GM23338 (cell line): Measurements from ENCODE around the gene PAX5. TPM values are rescaled to one million over a fixed set of nuclear protein-coding genes. Genes with fewer than 3 reads are reported as not detected.

ENCODE experiments used
- ATAC-seq: fragments of 200-7000 bp; cut with Tn5 transposase; 3 replicates; pipeline ENCODE4 v1.9.1; 2020
- DNase-seq: peaks from one replicate; pipeline ENCODE4 v3.0.0-alpha.2; 2015; ENCODE audit warnings: low spot score
- H2AFZ ChIP-seq: fragments of 200-600 bp; sonication (generic); 2 replicates; pipeline ENCODE4 v1.8.0; 2016; ENCODE audit warnings: antibody characterized with exemption, mild to moderate bottlenecking, moderate library complexity
- H3F3A ChIP-seq: fragments of 200-600 bp; sonication (generic); replicated peaks from 2 replicates; pipeline ENCODE4 v1.8.0; 2017; ENCODE audit warnings: antibody characterized with exemption, mixed run types, low read depth
- H3K27ac ChIP-seq: fragments of 200-600 bp; sonication (generic); 2 replicates; pipeline ENCODE4 v1.6.1; 2016; ENCODE audit warnings: low read depth
- H3K27me3 ChIP-seq: fragments of 200-600 bp; sonication (generic); 2 replicates; pipeline ENCODE4 v1.8.0; 2016; ENCODE audit warnings: mild to moderate bottlenecking, mixed run types, moderate library complexity; ENCODE audit not compliant: insufficient read depth
- H3K36me3 ChIP-seq: fragments of 200-600 bp; sonication (generic); 2 replicates; pipeline ENCODE4 v1.8.0; 2016; ENCODE audit warnings: mild to moderate bottlenecking; ENCODE audit not compliant: insufficient read depth
- H3K4me1 ChIP-seq: fragments of 200-600 bp; sonication (generic); 2 replicates; pipeline ENCODE4 v1.8.0; 2016; ENCODE audit warnings: mild to moderate bottlenecking, moderate library complexity; ENCODE audit not compliant: insufficient read depth
- H3K4me2 ChIP-seq: fragments of 200-600 bp; sonication (generic); 2 replicates; pipeline ENCODE4 v1.7.1; 2017; ENCODE audit warnings: mixed run types
- H3K4me3 ChIP-seq: fragments of 200-600 bp; sonication (generic); 2 replicates; pipeline ENCODE4 v1.6.1; 2016; ENCODE audit warnings: mixed run types
- H3K79me2 ChIP-seq: fragments of 200-600 bp; sonication (generic); replicated peaks from 2 replicates; pipeline ENCODE4 v1.8.0; 2017; ENCODE audit warnings: mild to moderate bottlenecking; ENCODE audit not compliant: insufficient read depth
- H3K9me2 ChIP-seq: fragments of 200-600 bp; sonication (generic); 2 replicates; pipeline ENCODE4 v1.8.0; 2017; ENCODE audit not compliant: insufficient read depth
- H4K20me1 ChIP-seq: fragments of 200-600 bp; sonication (generic); replicated peaks from 2 replicates; pipeline ENCODE4 v1.8.0; 2017; ENCODE audit warnings: mild to moderate bottlenecking; ENCODE audit not compliant: insufficient read depth
- H3K27ac Mint-ChIP-seq: 2 replicates; pipeline ENCODE4 v1.8.0; 2020; ENCODE audit warnings: inconsistent platforms, mild to moderate bottlenecking, moderate library complexity, mixed read lengths
- H3K27me3 Mint-ChIP-seq: 3 replicates; pipeline ENCODE4 v1.8.0; 2022; ENCODE audit warnings: low read depth, mild to moderate bottlenecking, moderate library complexity, mixed read lengths, inconsistent platforms; ENCODE audit not compliant: insufficient read depth, poor library complexity
- H3K36me3 Mint-ChIP-seq: 3 replicates; pipeline ENCODE4 v1.8.0; 2021; ENCODE audit warnings: low read depth, mild to moderate bottlenecking, inconsistent platforms, moderate library complexity, mixed read lengths
- H3K4me1 Mint-ChIP-seq: 3 replicates; pipeline ENCODE4 v1.8.0; 2020; ENCODE audit warnings: mild to moderate bottlenecking, inconsistent platforms, mixed read lengths
- H3K4me3 Mint-ChIP-seq: 3 replicates; pipeline ENCODE4 v1.8.0; 2021; ENCODE audit warnings: moderate library complexity, mild to moderate bottlenecking, inconsistent platforms, mixed read lengths
- H3K9me3 Mint-ChIP-seq: 3 replicates; pipeline ENCODE4 v1.8.0; 2020; ENCODE audit warnings: moderate library complexity, mild to moderate bottlenecking, inconsistent platforms, mixed read lengths
- CREB1 ChIP-seq: fragments of 250-450 bp; sonication (Bioruptor Pico); IDR thresholded peaks from 2 replicates; pipeline ENCODE4 v1.5.0; 2020; ENCODE audit warnings: low read depth, mild to moderate bottlenecking, moderate library complexity
- EZH2 ChIP-seq: fragments of 200-600 bp; sonication (generic); IDR thresholded peaks from one replicate; pipeline ENCODE4 v1.8.0; 2017; ENCODE audit warnings: antibody characterized with exemption, mild to moderate bottlenecking, low read depth; ENCODE audit not compliant: unreplicated experiment
- JUNB ChIP-seq: IDR thresholded peaks from one replicate; pipeline ENCODE4 v1.6.1; 2016; ENCODE audit warnings: antibody characterized with exemption; ENCODE audit not compliant: unreplicated experiment
- POLR2AphosphoS5 ChIP-seq: IDR thresholded peaks from 2 replicates; pipeline ENCODE4 v1.6.1; 2016; ENCODE audit warnings: antibody characterized with exemption, low read depth
- STAT1 ChIP-seq: IDR thresholded peaks from one replicate; pipeline ENCODE4 v1.6.1; 2016; ENCODE audit warnings: antibody characterized with exemption; ENCODE audit not compliant: unreplicated experiment
- polyA plus RNA-seq: library from polyadenylated mRNA; unstranded; fragments of >200 nt; fragmentation: Nextera tagmentation; extraction: Ambion mirVana; gene quantifications from 2 replicates; pipeline ENCODE4 v1.2.1, GENCODE V29; 2016
- total RNA-seq: library from RNA; depleted of rRNA; stranded (reverse); fragments of >200 nt; shearing (Covaris generic); gene quantifications from 2 replicates; pipeline ENCODE4 v1.2.3, GENCODE V29; 2014
- TF ChIP-seq, protein P1 (sequence below): IDR thresholded peaks from one replicate; pipeline ENCODE4 v1.6.1; 2018; ENCODE audit warnings: antibody characterized with exemption; ENCODE audit not compliant: unreplicated experiment
- TF ChIP-seq, protein P2 (sequence below): fragments of 250-450 bp; sonication (Bioruptor Pico); IDR thresholded peaks from 2 replicates; pipeline ENCODE4 v1.5.0; 2020; ENCODE audit warnings: mild to moderate bottlenecking, moderate library complexity

The PAX5 gene
- total and polyA plus RNA-seq, 2 experiments from 2014 or later = 0.17 to 0.60 TPM

DNA sequence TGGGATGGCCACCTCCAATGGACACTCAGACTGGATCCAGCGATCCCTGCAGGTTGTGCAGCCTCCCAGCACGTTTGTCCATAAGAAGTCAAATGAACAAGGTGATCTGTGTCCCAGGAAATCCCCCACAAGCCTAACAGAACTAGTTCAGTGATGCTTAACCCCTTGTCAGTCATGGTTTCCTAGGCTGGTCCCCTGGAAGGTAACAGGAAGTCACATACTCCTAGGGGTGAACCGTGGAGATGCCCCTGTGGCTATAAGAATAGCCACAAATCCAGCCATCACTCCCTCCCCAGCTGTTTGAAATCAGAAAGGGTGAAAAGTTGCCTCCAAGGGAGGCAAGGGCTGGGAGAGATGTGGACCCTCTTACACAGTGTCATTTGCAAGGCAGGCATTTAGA lies 22.5 kb downstream of the PAX5 start:
- Histone ChIP-seq H2AFZ (no peak overlapping the region), H3F3A (no peaks in the 10 kb centered on the region), H4K20me1 (no peaks in the 10 kb centered on the region), H3K79me2 (no peaks in the 10 kb centered on the region), H3K4me1 (no peaks in the 10 kb centered on the region), H3K27ac (no peak overlapping the region), H3K4me3 (no peak overlapping the region), H3K9me2 (no peaks in the 10 kb centered on the region), H3K27me3 (peaks cover 5% of the 10 kb centered on the region; the same call in 1 of the 2 replicates), H3K4me2 (no peak overlapping the region), H3K36me3 (no peaks in the 10 kb centered on the region)
- Mint-ChIP-seq H3K27me3 (peaks cover 13% of the 10 kb centered on the region), H3K4me3 (no peak overlapping the region), H3K4me1 (peaks cover 5% of the 10 kb centered on the region; the same call in 1 of the 3 replicates), H3K27ac (no peak overlapping the region), H3K9me3 (no peaks in the 10 kb centered on the region), H3K36me3 (no peaks in the 10 kb centered on the region)
- DNase-seq (no peak), ATAC-seq (no peak)
- TF ChIP-seq EZH2 (no peak), CREB1 (no peak)

DNA sequence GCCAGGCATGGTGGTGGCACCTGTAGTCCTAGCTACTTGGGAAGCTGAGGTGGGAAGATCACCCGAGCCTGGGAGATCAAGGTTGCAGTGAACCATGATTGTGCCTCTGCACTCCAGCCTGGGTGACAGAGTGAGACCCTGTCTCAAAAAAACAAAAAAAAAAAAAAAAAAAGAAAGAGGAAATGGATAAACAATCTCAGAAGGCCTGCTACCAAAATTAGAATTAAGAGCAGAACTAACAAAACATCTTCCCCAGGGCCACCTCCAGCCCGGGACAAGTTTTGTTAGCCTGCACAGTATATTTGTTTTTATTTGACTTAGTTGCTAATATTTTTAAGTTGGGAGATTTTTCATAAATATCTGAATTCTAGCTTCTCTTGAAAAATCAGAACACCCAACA lies 23.1 kb downstream of the PAX5 start:
- Histone ChIP-seq H2AFZ (no peak overlapping the region), H3K4me3 (no peak overlapping the region), H3K9me2 (no peaks in the 10 kb centered on the region), H3K36me3 (no peaks in the 10 kb centered on the region), H3F3A (no peaks in the 10 kb centered on the region), H4K20me1 (no peaks in the 10 kb centered on the region), H3K4me1 (no peaks in the 10 kb centered on the region), H3K79me2 (no peaks in the 10 kb centered on the region), H3K27me3 (peaks cover 7% of the 10 kb centered on the region; the same call in 1 of the 2 replicates), H3K4me2 (no peak overlapping the region), H3K27ac (no peak overlapping the region)
- Mint-ChIP-seq H3K27me3 (peaks cover 17% of the 10 kb centered on the region), H3K9me3 (no peaks in the 10 kb centered on the region), H3K27ac (no peak overlapping the region), H3K36me3 (no peaks in the 10 kb centered on the region), H3K4me3 (no peak overlapping the region), H3K4me1 (peaks cover 5% of the 10 kb centered on the region; the same call in 1 of the 3 replicates)
- no peak for ATAC-seq
- no peak for DNase-seq
- TF ChIP-seq POLR2AphosphoS5 (no peak), JUNB (no peak), STAT1 (no peak)
- TF ChIP-seq, protein P1, sequence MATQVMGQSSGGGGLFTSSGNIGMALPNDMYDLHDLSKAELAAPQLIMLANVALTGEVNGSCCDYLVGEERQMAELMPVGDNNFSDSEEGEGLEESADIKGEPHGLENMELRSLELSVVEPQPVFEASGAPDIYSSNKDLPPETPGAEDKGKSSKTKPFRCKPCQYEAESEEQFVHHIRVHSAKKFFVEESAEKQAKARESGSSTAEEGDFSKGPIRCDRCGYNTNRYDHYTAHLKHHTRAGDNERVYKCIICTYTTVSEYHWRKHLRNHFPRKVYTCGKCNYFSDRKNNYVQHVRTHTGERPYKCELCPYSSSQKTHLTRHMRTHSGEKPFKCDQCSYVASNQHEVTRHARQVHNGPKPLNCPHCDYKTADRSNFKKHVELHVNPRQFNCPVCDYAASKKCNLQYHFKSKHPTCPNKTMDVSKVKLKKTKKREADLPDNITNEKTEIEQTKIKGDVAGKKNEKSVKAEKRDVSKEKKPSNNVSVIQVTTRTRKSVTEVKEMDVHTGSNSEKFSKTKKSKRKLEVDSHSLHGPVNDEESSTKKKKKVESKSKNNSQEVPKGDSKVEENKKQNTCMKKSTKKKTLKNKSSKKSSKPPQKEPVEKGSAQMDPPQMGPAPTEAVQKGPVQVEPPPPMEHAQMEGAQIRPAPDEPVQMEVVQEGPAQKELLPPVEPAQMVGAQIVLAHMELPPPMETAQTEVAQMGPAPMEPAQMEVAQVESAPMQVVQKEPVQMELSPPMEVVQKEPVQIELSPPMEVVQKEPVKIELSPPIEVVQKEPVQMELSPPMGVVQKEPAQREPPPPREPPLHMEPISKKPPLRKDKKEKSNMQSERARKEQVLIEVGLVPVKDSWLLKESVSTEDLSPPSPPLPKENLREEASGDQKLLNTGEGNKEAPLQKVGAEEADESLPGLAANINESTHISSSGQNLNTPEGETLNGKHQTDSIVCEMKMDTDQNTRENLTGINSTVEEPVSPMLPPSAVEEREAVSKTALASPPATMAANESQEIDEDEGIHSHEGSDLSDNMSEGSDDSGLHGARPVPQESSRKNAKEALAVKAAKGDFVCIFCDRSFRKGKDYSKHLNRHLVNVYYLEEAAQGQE = no peak
- TF ChIP-seq, protein P2, sequence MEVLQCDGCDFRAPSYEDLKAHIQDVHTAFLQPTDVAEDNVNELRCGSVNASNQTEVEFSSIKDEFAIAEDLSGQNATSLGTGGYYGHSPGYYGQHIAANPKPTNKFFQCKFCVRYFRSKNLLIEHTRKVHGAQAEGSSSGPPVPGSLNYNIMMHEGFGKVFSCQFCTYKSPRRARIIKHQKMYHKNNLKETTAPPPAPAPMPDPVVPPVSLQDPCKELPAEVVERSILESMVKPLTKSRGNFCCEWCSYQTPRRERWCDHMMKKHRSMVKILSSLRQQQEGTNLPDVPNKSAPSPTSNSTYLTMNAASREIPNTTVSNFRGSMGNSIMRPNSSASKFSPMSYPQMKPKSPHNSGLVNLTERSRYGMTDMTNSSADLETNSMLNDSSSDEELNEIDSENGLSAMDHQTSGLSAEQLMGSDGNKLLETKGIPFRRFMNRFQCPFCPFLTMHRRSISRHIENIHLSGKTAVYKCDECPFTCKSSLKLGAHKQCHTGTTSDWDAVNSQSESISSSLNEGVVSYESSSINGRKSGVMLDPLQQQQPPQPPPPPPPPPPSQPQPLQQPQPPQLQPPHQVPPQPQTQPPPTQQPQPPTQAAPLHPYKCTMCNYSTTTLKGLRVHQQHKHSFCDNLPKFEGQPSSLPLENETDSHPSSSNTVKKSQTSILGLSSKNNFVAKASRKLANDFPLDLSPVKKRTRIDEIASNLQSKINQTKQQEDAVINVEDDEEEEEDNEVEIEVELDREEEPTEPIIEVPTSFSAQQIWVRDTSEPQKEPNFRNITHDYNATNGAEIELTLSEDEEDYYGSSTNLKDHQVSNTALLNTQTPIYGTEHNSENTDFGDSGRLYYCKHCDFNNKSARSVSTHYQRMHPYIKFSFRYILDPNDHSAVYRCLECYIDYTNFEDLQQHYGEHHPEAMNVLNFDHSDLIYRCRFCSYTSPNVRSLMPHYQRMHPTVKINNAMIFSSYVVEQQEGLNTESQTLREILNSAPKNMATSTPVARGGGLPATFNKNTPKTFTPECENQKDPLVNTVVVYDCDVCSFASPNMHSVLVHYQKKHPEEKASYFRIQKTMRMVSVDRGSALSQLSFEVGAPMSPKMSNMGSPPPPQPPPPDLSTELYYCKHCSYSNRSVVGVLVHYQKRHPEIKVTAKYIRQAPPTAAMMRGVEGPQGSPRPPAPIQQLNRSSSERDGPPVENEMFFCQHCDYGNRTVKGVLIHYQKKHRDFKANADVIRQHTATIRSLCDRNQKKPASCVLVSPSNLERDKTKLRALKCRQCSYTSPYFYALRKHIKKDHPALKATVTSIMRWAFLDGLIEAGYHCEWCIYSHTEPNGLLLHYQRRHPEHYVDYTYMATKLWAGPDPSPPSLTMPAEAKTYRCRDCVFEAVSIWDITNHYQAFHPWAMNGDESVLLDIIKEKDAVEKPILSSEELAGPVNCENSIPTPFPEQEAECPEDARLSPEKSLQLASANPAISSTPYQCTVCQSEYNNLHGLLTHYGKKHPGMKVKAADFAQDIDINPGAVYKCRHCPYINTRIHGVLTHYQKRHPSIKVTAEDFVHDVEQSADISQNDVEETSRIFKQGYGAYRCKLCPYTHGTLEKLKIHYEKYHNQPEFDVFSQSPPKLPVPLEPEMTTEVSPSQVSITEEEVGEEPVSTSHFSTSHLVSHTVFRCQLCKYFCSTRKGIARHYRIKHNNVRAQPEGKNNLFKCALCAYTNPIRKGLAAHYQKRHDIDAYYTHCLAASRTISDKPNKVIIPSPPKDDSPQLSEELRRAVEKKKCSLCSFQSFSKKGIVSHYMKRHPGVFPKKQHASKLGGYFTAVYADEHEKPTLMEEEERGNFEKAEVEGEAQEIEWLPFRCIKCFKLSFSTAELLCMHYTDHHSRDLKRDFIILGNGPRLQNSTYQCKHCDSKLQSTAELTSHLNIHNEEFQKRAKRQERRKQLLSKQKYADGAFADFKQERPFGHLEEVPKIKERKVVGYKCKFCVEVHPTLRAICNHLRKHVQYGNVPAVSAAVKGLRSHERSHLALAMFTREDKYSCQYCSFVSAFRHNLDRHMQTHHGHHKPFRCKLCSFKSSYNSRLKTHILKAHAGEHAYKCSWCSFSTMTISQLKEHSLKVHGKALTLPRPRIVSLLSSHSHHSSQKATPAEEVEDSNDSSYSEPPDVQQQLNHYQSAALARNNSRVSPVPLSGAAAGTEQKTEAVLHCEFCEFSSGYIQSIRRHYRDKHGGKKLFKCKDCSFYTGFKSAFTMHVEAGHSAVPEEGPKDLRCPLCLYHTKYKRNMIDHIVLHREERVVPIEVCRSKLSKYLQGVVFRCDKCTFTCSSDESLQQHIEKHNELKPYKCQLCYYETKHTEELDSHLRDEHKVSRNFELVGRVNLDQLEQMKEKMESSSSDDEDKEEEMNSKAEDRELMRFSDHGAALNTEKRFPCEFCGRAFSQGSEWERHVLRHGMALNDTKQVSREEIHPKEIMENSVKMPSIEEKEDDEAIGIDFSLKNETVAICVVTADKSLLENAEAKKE (CRISPR knock-in tag) = no peak
